Subcutaneous preadipocyte (primary cell): ENCODE data around the gene FGF12. TPM values are rescaled to one million over a fixed set of nuclear protein-coding genes. Genes with fewer than 3 reads are reported as not detected.

Experiments
- small RNA-seq: library from RNA; depleted of rRNA; stranded (forward); fragments of <200 nt; gene quantifications from one replicate; pipeline ENCODE3, GENCODE V24; 2012
- total RNA-seq: library from RNA; depleted of rRNA; stranded (reverse); fragments of >200 nt; gene quantifications from 2 replicates; pipeline ENCODE4 v1.2.3, GENCODE V29; 2012

The FGF12 gene
- under 0.01 TPM in 1 of 2 replicates, not detected in the other for total RNA-seq

GRCh38 chr3:192727032-192727847 is at the start of gene FGF12:
Gene FGF12, minus strand, starts transcription at chr3:192727541.

Small RNA genes within 50 kb of the gene (small RNA-seq; reads per million reads assigned to genes)
- gene RF01210 (not detected), gene RNU1-20P (not detected)

Other genes starting within 250 kb of the FGF12 start
- gene MB21D2, start 190.3 kb upstream of the FGF12 start, total RNA-seq = 2.9 and 6.5 TPM in 2 replicates